Measurements from ENCODE around the gene CDK10.

The CDK10 gene

DNA sequence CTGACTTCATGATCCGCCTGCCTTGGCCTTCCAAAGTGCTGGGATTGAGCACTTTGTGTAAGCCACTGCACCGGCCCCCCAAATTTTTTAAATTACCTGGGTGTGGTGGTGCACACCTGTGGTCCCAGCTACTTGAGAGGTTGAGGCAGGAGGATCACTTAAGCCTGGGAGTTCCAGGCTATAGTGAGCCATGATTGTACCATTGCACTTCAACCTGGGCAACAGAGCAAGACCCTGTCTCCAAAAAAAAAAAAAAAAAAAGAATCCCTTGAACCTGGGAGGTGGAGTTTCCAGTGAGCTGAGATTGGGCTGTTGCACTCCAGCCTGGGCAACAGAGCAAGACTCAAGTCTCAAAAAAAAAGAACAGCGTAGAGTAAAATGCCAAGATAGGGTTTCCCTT, 50.1 kb downstream of the CDK10 start:
- TF ChIP-seq CEBPB (IDR thresholded peaks at IDR 0.05) = no peak
- TF ChIP-seq EGR1 (IDR thresholded peaks at IDR 0.05) = no peak

DNA sequence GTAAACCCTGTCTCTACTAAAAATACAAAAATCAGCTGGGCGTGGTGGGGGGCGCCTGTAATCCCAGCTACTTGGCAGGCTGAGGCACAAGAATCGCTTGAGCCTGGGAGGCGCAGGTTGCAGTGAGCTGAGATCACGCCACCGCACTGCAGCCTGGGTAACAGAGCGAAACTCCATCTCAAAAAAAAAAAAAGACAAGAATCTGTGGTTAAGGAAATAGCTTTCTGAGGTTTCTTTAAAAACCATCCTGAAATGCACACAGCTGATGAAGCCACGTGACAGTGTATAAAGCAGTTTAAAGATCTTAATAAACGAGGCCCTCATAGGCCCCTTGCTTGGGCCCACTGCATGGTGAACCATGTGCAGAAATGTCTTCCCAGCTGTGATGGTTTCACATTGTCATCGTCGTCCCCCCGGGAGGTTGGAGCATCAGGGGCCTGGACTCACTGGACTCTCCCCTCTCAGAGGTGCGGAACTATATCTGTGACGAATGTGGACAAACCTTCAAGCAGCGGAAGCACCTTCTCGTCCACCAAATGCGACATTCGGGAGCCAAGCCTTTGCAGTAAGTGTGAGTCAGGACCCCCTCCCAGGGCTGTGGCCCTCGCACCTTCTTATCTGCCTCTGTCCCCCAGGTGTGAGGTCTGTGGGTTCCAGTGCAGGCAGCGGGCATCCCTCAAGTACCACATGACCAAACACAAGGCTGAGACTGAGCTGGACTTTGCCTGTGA, 51.0 kb downstream of the CDK10 start:
- TF ChIP-seq TCF12 (IDR thresholded peaks at IDR 0.05; ENCODE audit: low read depth) (no peak), TAF1 (IDR thresholded peaks at IDR 0.05; ENCODE audit: low read depth) (no peak), CEBPB (IDR thresholded peaks at IDR 0.05) (no peak), TEAD4 (IDR thresholded peaks at IDR 0.05) (no peak), RAD21 (IDR thresholded peaks at IDR 0.05; ENCODE audit: low read depth) (no peak), CREB1 (IDR thresholded peaks at IDR 0.05; ENCODE audit: low read depth) (no peak), EP300 (IDR thresholded peaks at IDR 0.05; ENCODE audit: borderline replicate concordance) (no peak), FOXM1 (IDR thresholded peaks at IDR 0.05; ENCODE audit: borderline replicate concordance, low read depth) (no peak), ZBTB7A (IDR thresholded peaks at IDR 0.05; ENCODE audit: low read depth) (no peak), EGR1 (IDR thresholded peaks at IDR 0.05) (no peak), NFIC (IDR thresholded peaks at IDR 0.05) (no peak)
- TF ChIP-seq, protein P1, sequence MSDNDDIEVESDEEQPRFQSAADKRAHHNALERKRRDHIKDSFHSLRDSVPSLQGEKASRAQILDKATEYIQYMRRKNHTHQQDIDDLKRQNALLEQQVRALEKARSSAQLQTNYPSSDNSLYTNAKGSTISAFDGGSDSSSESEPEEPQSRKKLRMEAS (IDR thresholded peaks at IDR 0.05) = no peak
- TF ChIP-seq, protein P2, sequence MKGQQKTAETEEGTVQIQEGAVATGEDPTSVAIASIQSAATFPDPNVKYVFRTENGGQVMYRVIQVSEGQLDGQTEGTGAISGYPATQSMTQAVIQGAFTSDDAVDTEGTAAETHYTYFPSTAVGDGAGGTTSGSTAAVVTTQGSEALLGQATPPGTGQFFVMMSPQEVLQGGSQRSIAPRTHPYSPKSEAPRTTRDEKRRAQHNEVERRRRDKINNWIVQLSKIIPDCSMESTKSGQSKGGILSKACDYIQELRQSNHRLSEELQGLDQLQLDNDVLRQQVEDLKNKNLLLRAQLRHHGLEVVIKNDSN (IDR thresholded peaks at IDR 0.05) = no peak
- TF ChIP-seq, protein P3, sequence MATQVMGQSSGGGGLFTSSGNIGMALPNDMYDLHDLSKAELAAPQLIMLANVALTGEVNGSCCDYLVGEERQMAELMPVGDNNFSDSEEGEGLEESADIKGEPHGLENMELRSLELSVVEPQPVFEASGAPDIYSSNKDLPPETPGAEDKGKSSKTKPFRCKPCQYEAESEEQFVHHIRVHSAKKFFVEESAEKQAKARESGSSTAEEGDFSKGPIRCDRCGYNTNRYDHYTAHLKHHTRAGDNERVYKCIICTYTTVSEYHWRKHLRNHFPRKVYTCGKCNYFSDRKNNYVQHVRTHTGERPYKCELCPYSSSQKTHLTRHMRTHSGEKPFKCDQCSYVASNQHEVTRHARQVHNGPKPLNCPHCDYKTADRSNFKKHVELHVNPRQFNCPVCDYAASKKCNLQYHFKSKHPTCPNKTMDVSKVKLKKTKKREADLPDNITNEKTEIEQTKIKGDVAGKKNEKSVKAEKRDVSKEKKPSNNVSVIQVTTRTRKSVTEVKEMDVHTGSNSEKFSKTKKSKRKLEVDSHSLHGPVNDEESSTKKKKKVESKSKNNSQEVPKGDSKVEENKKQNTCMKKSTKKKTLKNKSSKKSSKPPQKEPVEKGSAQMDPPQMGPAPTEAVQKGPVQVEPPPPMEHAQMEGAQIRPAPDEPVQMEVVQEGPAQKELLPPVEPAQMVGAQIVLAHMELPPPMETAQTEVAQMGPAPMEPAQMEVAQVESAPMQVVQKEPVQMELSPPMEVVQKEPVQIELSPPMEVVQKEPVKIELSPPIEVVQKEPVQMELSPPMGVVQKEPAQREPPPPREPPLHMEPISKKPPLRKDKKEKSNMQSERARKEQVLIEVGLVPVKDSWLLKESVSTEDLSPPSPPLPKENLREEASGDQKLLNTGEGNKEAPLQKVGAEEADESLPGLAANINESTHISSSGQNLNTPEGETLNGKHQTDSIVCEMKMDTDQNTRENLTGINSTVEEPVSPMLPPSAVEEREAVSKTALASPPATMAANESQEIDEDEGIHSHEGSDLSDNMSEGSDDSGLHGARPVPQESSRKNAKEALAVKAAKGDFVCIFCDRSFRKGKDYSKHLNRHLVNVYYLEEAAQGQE (IDR thresholded peaks at IDR 0.05; ENCODE audit: low read depth) = no peak

DNA sequence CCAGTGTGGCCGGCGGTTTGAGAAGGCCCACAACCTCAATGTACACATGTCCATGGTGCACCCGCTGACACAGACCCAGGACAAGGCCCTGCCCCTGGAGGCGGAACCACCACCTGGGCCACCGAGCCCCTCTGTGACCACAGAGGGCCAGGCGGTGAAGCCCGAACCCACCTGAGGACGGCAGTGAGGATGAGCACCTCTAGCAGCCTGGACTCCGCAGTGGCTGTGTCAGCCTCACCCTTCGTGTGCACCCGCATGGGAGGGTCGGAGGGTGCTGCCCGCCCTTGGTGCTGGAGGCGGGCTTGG, 51.5 kb downstream of the CDK10 start:
- TF ChIP-seq TEAD4 (IDR thresholded peaks at IDR 0.05) (no peak), TCF12 (IDR thresholded peaks at IDR 0.05; ENCODE audit: low read depth) (no peak), EP300 (IDR thresholded peaks at IDR 0.05; ENCODE audit: borderline replicate concordance) (no peak), ZBTB7A (IDR thresholded peaks at IDR 0.05; ENCODE audit: low read depth) (no peak), TAF1 (IDR thresholded peaks at IDR 0.05; ENCODE audit: low read depth) (no peak), EGR1 (IDR thresholded peaks at IDR 0.05) (no peak), RAD21 (IDR thresholded peaks at IDR 0.05; ENCODE audit: low read depth) (no peak), NFIC (IDR thresholded peaks at IDR 0.05) (no peak), CEBPB (IDR thresholded peaks at IDR 0.05) (no peak), YY1 (IDR thresholded peaks at IDR 0.05; ENCODE audit: low read depth) (no peak)
- TF ChIP-seq, protein P3 (IDR thresholded peaks at IDR 0.05; ENCODE audit: low read depth) = no peak
- TF ChIP-seq, protein P2 (IDR thresholded peaks at IDR 0.05) = no peak
- TF ChIP-seq, protein P1 (IDR thresholded peaks at IDR 0.05) = no peak

DNA sequence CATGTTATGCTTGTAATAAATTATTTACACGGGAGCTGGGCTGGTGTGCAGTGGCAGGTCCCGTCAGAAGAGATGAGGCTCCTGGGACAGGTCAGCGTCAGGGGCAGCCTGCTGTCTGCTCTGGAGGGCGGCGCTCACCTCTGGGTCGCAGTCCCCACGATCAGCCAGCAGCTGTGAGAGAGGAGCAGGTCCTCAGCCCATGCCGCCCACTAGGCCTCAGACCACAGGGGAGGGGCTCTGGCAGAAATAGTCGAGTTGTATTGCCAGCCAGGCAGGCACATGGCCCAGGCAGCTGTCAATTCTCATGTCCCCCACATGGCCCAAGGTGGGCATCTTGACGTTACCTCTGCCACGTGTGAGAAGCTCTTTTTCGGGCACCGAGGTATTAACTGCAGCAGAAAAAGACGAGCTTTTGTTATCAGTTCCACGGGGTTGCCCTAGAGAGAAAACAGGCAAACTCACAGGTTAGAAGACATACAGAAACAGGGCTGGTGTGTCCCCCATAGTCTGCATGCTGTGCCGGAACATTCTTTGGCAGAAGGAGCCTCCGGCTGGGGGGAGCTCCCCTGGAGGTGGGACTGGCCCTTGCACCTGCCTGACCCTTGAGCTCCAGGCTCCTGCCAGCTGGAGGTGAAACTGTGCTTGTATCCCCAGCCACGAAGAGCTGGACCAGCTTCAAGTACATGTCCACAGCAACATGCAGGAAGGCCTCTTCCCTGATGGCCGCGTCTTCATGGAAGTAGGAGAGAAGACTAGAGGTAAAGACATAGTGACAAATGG, 52.2 kb downstream of the CDK10 start:
- TF ChIP-seq TEAD4 (IDR thresholded peaks at IDR 0.05) (no peak), ZBTB7A (IDR thresholded peaks at IDR 0.05; ENCODE audit: low read depth) (no peak), CEBPB (IDR thresholded peaks at IDR 0.05) (no peak), CREB1 (IDR thresholded peaks at IDR 0.05; ENCODE audit: low read depth) (no peak), YY1 (IDR thresholded peaks at IDR 0.05; ENCODE audit: low read depth) (no peak), EP300 (IDR thresholded peaks at IDR 0.05; ENCODE audit: borderline replicate concordance) (no peak), FOXM1 (IDR thresholded peaks at IDR 0.05; ENCODE audit: borderline replicate concordance, low read depth) (no peak), EGR1 (IDR thresholded peaks at IDR 0.05) (no peak), TCF12 (IDR thresholded peaks at IDR 0.05; ENCODE audit: low read depth) (no peak), RAD21 (IDR thresholded peaks at IDR 0.05; ENCODE audit: low read depth) (no peak), NFIC (IDR thresholded peaks at IDR 0.05) (no peak), TAF1 (IDR thresholded peaks at IDR 0.05; ENCODE audit: low read depth) (no peak)
- TF ChIP-seq, protein P2 (IDR thresholded peaks at IDR 0.05) = no peak
- TF ChIP-seq, protein P1 (IDR thresholded peaks at IDR 0.05) = no peak
- TF ChIP-seq, protein P3 (IDR thresholded peaks at IDR 0.05; ENCODE audit: low read depth) = no peak

Data from Ishikawa (cell line).